Activated naive CD4-positive, alpha-beta T cell treated with anti-CD3 and anti-CD28 coated beads for 36 hours (primary cell): ENCODE data around the gene LCE2D. TPM values are rescaled to one million over a fixed set of nuclear protein-coding genes. Genes with fewer than 3 reads are reported as not detected.
"Not testable (repeated sequence)": the region's sequence is repeated elsewhere in the genome, so short reads cannot be mapped to it uniquely, and the experiment has no call there.

Experiments
- CTCF ChIA-PET: fragments of 350-600 bp; sonication (Branson Sonifier 250); formaldehyde crosslinking; loops from one replicate; lab custom pipeline; 2021; ENCODE audit warnings: antibody characterized with exemption; lab: Charles Lee
- DNase-seq: peaks from one replicate; pipeline ENCODE4 v3.0.0-alpha.2; 2020
- H3K27ac Mint-ChIP-seq: one replicate; pipeline ENCODE4 v1.8.0; 2021; ENCODE audit warnings: mild to moderate bottlenecking, mixed read lengths
- H3K27me3 Mint-ChIP-seq: one replicate; pipeline ENCODE4 v1.8.0; 2021; ENCODE audit warnings: low read depth, mixed read lengths
- H3K36me3 Mint-ChIP-seq: one replicate; pipeline ENCODE4 v1.8.0; 2021; ENCODE audit warnings: low read depth, mixed read lengths
- H3K4me1 Mint-ChIP-seq: one replicate; pipeline ENCODE4 v1.8.0; 2021; ENCODE audit warnings: low read depth, mixed read lengths
- H3K4me3 Mint-ChIP-seq: one replicate; pipeline ENCODE4 v1.8.0; 2021; ENCODE audit warnings: mild to moderate bottlenecking, moderate library complexity, mixed read lengths
- H3K9me3 Mint-ChIP-seq: one replicate; pipeline ENCODE4 v1.8.0; 2021; ENCODE audit warnings: mixed read lengths
- intact Hi-C: fragments of 100-400 bp; cut with micrococcal nuclease; formaldehyde crosslinking; loops from one replicate; pipeline ENCODE4 v1.15.1; 2023
- total RNA-seq, 2 experiments: library from RNA; stranded (reverse); gene quantifications; one replicate each; pipeline ENCODE4 v1.2.3, GENCODE V29; 2021

Gene LCE2D
- total RNA-seq, 2 experiments from 2014 or later = not detected

GRCh38 chr1:152656459-152656858 is 6.7 kb upstream of the LCE2D start:
- Mint-ChIP-seq H3K27ac (no peak overlapping the region), H3K36me3 (no peaks in the 10 kb centered on the region), H3K9me3 (no peaks in the 10 kb centered on the region), H3K4me3 (no peak overlapping the region), H3K27me3 (peaks cover 4% of the 10 kb centered on the region), H3K4me1 (peaks cover 3% of the 10 kb centered on the region)
- intact Hi-C loops = loop anchor here (10.0 kb wide), 1 partner anchor 538 kb away; no protein-coding TSS in a partner anchor
- CTCF ChIA-PET = interaction anchor here (1.5 kb wide), 2 partner anchors 10 to 33 kb away, joined by 4 to 5 read pairs; partner anchors contain the start of gene LCE3A
- DNase-seq = no peak

- Mint-ChIP-seq H3K27me3 (peaks cover 5% of the 10 kb centered on the region), H3K4me3 (no peak overlapping the region), H3K4me1 (peaks cover 3% of the 10 kb centered on the region), H3K27ac (no peak overlapping the region), H3K36me3 (no peaks in the 10 kb centered on the region), H3K9me3 (no peaks in the 10 kb centered on the region)
- DNase-seq = no peak
- CTCF ChIA-PET = interaction anchor here (1.2 kb wide), 1 partner anchor 8 kb away, joined by 3 read pairs; no protein-coding TSS in a partner anchor
- intact Hi-C loops = loop anchor here (10.0 kb wide), 1 partner anchor 537 kb away; no protein-coding TSS in a partner anchor
Measured at GRCh38 chr1:152657677-152658076, 5.5 kb upstream of the LCE2D start.

DNA sequence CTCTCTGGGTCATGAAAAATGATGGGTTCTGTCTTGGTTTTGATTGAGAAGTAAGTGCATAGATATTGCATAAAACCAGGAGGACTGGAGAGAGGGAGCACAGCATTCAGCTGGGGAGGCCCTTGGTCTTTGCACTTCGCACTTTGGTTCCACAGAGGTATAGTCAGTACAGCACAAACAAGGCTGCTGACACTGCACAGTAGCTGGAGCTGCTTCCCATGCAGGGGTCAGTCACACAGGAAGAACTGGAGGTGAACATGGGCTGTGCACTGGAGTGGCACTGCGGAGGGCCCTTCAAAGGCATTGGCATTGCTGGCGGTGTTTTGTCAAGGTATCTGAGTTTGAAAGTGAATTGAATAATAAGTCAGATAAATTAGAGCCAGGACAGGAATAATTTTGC is 4.5 kb upstream of the LCE2D start:
- no peak for DNase-seq
- intact Hi-C loops = loop anchor here (10.0 kb wide), 1 partner anchor 536 kb away; no protein-coding TSS in a partner anchor
- CTCF ChIA-PET = interaction anchor here (1.2 kb wide), 1 partner anchor 9 kb away, joined by 3 read pairs; no protein-coding TSS in a partner anchor
- Mint-ChIP-seq H3K4me1 (peaks cover 3% of the 10 kb centered on the region), H3K27me3 (peaks cover 6% of the 10 kb centered on the region), H3K9me3 (no peaks in the 10 kb centered on the region), H3K36me3 (no peaks in the 10 kb centered on the region), H3K4me3 (no peak overlapping the region), H3K27ac (no peak overlapping the region)

DNA sequence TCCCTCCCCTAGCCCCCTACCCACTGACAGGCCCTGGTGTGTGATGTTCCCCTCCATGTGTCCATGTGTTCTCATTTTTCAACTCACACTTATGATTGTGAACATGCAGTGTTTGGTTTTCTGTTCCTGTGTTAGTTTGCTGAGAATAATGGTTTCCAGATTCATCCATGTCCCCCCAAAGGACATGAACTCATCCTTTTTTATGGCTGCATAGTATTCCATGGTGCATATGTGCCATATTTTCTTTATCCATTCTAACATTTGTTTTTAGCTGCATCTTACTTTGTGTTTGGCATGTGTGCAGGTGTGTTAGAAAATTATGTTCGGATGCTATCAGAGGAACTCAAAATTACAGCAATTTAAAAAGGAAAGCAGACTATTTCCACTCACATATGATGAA is 3.0 kb downstream of the LCE2D start:
- H3K4me1 Mint-ChIP-seq, CTCF ChIA-PET, H3K36me3 Mint-ChIP-seq, H3K27me3 Mint-ChIP-seq, intact Hi-C loops, DNase-seq, H3K4me3 Mint-ChIP-seq, H3K9me3 Mint-ChIP-seq, H3K27ac Mint-ChIP-seq: not testable (repeated sequence)

- intact Hi-C loops = no loop called here
- no peaks in the 10 kb centered on the region for H3K36me3 Mint-ChIP-seq
- no peak overlapping the region for H3K27ac Mint-ChIP-seq
- no peaks in the 10 kb centered on the region for H3K4me1 Mint-ChIP-seq
- H3K9me3 Mint-ChIP-seq = no peaks in the 10 kb centered on the region
- CTCF ChIA-PET = no interaction called here
- H3K27me3 Mint-ChIP-seq = peaks cover 9% of the 10 kb centered on the region
- DNase-seq = no peak
- no peak overlapping the region for H3K4me3 Mint-ChIP-seq
Measured at GRCh38 chr1:152667648-152668047, 4.5 kb downstream of the LCE2D start.

DNA sequence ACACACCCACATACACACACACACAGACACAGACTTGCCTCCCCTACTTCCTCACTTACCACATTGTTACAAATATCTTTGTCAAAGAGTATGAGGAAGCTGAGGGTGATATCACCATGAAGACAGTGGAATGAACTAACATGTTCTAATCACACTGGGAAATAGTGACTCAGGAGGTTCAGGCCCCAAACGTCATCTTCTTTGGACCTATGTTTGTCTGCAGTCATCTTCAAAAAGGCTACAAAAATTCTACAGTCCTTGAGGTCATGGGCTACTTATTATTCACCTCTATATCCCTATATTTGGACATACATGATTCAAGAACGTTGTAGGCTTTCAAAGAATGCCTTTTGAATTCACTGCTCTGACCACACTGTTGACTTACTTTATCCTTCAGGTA is 9.8 kb downstream of the LCE2D start:
- Mint-ChIP-seq H3K36me3 (no peaks in the 10 kb centered on the region), H3K27me3 (peaks cover 7% of the 10 kb centered on the region)
- intact Hi-C loops = no loop called here

DNA sequence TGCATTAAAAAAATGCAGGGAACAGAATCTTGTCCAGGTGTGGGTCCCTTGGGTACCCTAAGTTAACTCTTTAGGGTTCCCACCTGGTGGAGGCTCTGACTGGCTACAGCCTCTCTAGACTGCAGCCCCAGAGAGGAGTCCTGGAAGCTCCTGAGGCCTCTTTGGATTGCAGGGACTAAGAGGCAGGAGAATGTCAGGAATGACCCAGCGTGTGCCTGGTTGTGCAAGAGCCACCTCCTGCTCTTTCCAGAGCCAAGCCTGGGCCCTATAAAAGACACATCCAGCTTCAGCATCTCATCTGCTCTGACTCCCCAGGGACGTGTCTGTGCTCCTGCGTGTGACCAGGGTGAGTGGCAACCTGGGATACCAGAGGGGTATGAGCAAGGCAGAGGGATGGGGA is 11.8 kb downstream of the LCE2D start, which contains the start of gene LCE2C:
LCE2C (plus strand) TSS at position 297 of the 400 bp plus-strand sequence. CDS start 737 bp downstream, outside the sequence.
- H3K27ac Mint-ChIP-seq, CTCF ChIA-PET, H3K4me1 Mint-ChIP-seq, H3K9me3 Mint-ChIP-seq, intact Hi-C loops, H3K36me3 Mint-ChIP-seq, H3K4me3 Mint-ChIP-seq, DNase-seq: not testable (repeated sequence)
- H3K27me3 Mint-ChIP-seq = peaks cover 19% of the 10 kb centered on the region

More for the DNA sequence above, 9.8 kb downstream of the LCE2D start:
- Mint-ChIP-seq H3K9me3 (no peaks in the 10 kb centered on the region), H3K27ac (no peak overlapping the region), H3K4me1 (no peaks in the 10 kb centered on the region), H3K4me3 (no peak overlapping the region)
- no peak for DNase-seq
- CTCF ChIA-PET = no interaction called here

DNA sequence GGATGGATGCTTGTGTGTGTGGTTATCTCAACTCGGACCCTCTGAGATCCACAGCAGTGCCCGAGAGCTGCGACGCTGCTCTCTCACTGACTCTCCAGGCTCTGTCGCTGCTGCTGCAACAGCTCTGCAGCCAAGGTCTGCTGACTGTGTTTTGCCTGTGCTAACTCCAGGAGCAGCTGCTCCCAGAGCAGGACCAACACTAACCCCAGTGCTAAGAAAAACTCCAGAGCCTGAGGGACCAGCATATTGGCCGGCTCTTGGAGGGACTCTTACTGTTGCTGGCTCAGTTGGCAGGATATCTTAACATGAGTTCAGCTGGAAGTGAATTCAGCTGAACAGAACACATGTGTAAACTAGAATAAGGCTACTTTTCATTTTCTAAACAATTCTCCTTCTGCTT is 16.3 kb downstream of the LCE2D start:
- Mint-ChIP-seq H3K27ac (no peak overlapping the region), H3K27me3 (peaks cover 26% of the 10 kb centered on the region), H3K4me3 (no peak overlapping the region), H3K4me1 (no peaks in the 10 kb centered on the region), H3K9me3 (no peaks in the 10 kb centered on the region), H3K36me3 (no peaks in the 10 kb centered on the region)
- DNase-seq = no peak
- CTCF ChIA-PET = no interaction called here
- intact Hi-C loops = no loop called here

DNA sequence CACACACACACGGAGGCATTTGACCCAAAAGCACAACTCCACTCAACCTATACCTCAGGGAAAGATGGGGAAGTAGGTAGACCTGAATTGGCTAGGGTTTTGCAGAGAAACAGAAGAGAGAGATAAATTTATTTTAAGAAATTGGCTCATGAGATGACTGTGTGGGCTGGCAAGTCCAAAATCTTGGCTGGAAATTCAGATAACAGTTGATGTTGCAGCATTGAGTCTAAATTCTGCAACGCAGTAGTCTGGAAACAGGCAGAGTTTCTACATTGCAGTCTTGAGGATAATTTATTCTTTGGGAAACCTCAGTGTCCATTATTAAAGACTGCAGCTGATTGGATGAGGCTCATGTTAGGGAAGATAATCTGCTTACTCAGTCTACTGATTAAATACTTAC is 18.4 kb downstream of the LCE2D start:
- Mint-ChIP-seq H3K4me1 (no peaks in the 10 kb centered on the region), H3K4me3 (no peak overlapping the region), H3K27ac (no peak overlapping the region), H3K36me3 (no peaks in the 10 kb centered on the region), H3K27me3 (peaks cover 19% of the 10 kb centered on the region), H3K9me3 (no peaks in the 10 kb centered on the region)
- intact Hi-C loops = no loop called here
- CTCF ChIA-PET = no interaction called here
- DNase-seq = no peak

- Mint-ChIP-seq H3K9me3 (no peaks in the 10 kb centered on the region), H3K36me3 (no peaks in the 10 kb centered on the region), H3K4me3 (no peak overlapping the region), H3K27me3 (peaks cover 22% of the 10 kb centered on the region), H3K27ac (no peak overlapping the region), H3K4me1 (no peaks in the 10 kb centered on the region)
- intact Hi-C loops = no loop called here
- CTCF ChIA-PET = no interaction called here
- DNase-seq = no peak
Measured at GRCh38 chr1:152683846-152684245, 20.7 kb downstream of the LCE2D start.

GRCh38 chr1:152685823-152686222 is 22.6 kb downstream of the LCE2D start, which contains the start of gene LCE2B:
LCE2B (plus strand) TSS chr1:152686123; CDS start chr1:152686844, 721 bp downstream.
- CTCF ChIA-PET = interaction anchor here (0.7 kb wide), 1 partner anchor 189 kb away, joined by 3 read pairs; no protein-coding TSS in a partner anchor
- H3K4me1 Mint-ChIP-seq, intact Hi-C loops, H3K36me3 Mint-ChIP-seq, DNase-seq, H3K27ac Mint-ChIP-seq, H3K9me3 Mint-ChIP-seq, H3K4me3 Mint-ChIP-seq: not testable (repeated sequence)
- H3K27me3 Mint-ChIP-seq = peaks cover 30% of the 10 kb centered on the region

GRCh38 chr1:152697701-152698600 is 34.8 kb downstream of the LCE2D start, which contains the start of gene LCE2A:
LCE2A (plus strand) TSS chr1:152698345; CDS start chr1:152698902, 557 bp downstream.
- no peaks in the 10 kb centered on the region for H3K4me1 Mint-ChIP-seq
- no peak for DNase-seq
- H3K27me3 Mint-ChIP-seq = peaks cover 6% of the 10 kb centered on the region
- no peak within 1 kb of the TSS for H3K27ac Mint-ChIP-seq
- no peaks in the 10 kb centered on the region for H3K36me3 Mint-ChIP-seq
- CTCF ChIA-PET = interaction anchor here (1.4 kb wide), 1 partner anchor 44 kb away, joined by 6 read pairs; no protein-coding TSS in a partner anchor
- intact Hi-C loops = no loop called here
- no peak within 1 kb of the TSS for H3K4me3 Mint-ChIP-seq
- H3K9me3 Mint-ChIP-seq = peaks cover 1% of the 10 kb centered on the region
